ENCODE results near the gene WBP2. TPM values are rescaled to one million over a fixed set of nuclear protein-coding genes. Genes with fewer than 3 reads are reported as not detected.

The WBP2 gene
- total RNA-seq, 1 experiment from 2014 or later = 72.3 TPM

- peak in 1 of 2 experiments; percentile 36 for TF ChIP-seq CTCF (IDR thresholded peaks at IDR 0.05; ENCODE audit: insufficient read depth in 1 of 2, low read depth in 1 of 2, low read length in 1 of 2, severe bottlenecking in 1 of 2, unreplicated experiment in 1 of 2)
- H3K36me3 Mint-ChIP-seq (ENCODE audit: insufficient read depth, unreplicated experiment) = peaks cover 70% of the 10 kb centered on the region
- peak within 1 kb of the TSS; percentile 94 for H3K27ac Mint-ChIP-seq (ENCODE audit: unreplicated experiment)
- Histone ChIP-seq H3K36me3 (ENCODE audit: control insufficient read depth, insufficient read depth, low read length) (peaks cover 4% of the 10 kb centered on the region; the same call in 1 of the 2 replicates), H3K4me1 (peaks cover 21% of the 10 kb centered on the region), H3K9me3 (no peaks in the 10 kb centered on the region), H3K27me3 (replicated peaks; ENCODE audit: control insufficient read depth, insufficient read depth, low read length) (no peaks in the 10 kb centered on the region), H3K4me3 (ENCODE audit: low read depth, low read length) (peak within 1 kb of the TSS; percentile 88)
- no peaks in the 10 kb centered on the region for H3K9me3 Mint-ChIP-seq (ENCODE audit: unreplicated experiment)
- POLR2A ChIA-PET = interaction anchor here (0.5 to 1.4 kb wide), 6 partner anchors 8 to 117 kb away, joined by 3 to 9 read pairs (median 6); partner anchors contain the start of genes FBF1, MRPL38 and WBP2
- H3K4me1 Mint-ChIP-seq (ENCODE audit: low read depth, unreplicated experiment) = peaks cover 19% of the 10 kb centered on the region
- peak within 1 kb of the TSS; percentile 72 for H3K4me3 Mint-ChIP-seq (ENCODE audit: unreplicated experiment)
- intact Hi-C loops (cut with micrococcal nuclease; ENCODE audit: unreplicated experiment) = loop anchor here (5.0 kb wide), 1 partner anchor 114 kb away; the partner anchor contains the start of gene UNK
- H3K27me3 Mint-ChIP-seq (ENCODE audit: insufficient read depth, unreplicated experiment) = no peaks in the 10 kb centered on the region
- no TSS peak for BruUV-seq (replicated peaks)
- DNase-seq = peak; percentile 80 to 87
- CTCF ChIA-PET = interaction anchor here (0.5 to 1.9 kb wide), 14 partner anchors 8 to 1392 kb away, joined by 3 to 25 read pairs (median 4); partner anchors contain the start of genes MRPL38 and WBP2
These were observed 41.5 kb upstream of the WBP2 start, which contains the start of gene TRIM65 for GRCh38 chr17:75896415-75897159. Gene TRIM65 (minus strand): TSS chr17:75896951. CDS start chr17:75896937, 14 bp downstream.

GRCh38 chr17:75895370-75896155 is 40.4 kb upstream of the WBP2 start:
- no peaks in the 10 kb centered on the region for H3K27me3 Mint-ChIP-seq (ENCODE audit: insufficient read depth, unreplicated experiment)
- POLR2A ChIA-PET = interaction anchor here (0.5 to 1.4 kb wide), 4 partner anchors 9 to 363 kb away, joined by 3 to 8 read pairs (median 6); partner anchors contain the start of genes FBF1 and MRPL38
- intact Hi-C loops (cut with micrococcal nuclease; ENCODE audit: unreplicated experiment) = loop anchor here (5.0 kb wide), 1 partner anchor 113 kb away; the partner anchor contains the start of gene UNK
- BruUV-seq (replicated peaks) = TSS peak; percentile 26
- H3K4me1 Mint-ChIP-seq (ENCODE audit: low read depth, unreplicated experiment) = peaks cover 19% of the 10 kb centered on the region
- H3K27ac Mint-ChIP-seq (ENCODE audit: unreplicated experiment) = peak overlapping the region; percentile 94
- H3K9me3 Mint-ChIP-seq (ENCODE audit: unreplicated experiment) = no peaks in the 10 kb centered on the region
- no peaks in the 10 kb centered on the region for H3K27me3 ChIP-seq (replicated peaks; ENCODE audit: control insufficient read depth, insufficient read depth, low read length)
- H3K4me3 Mint-ChIP-seq (ENCODE audit: unreplicated experiment) = peak overlapping the region; percentile 72
- H3K36me3 ChIP-seq (ENCODE audit: control insufficient read depth, insufficient read depth, low read length) = peaks cover 3% of the 10 kb centered on the region; the same call in 1 of the 2 replicates
- H3K36me3 Mint-ChIP-seq (ENCODE audit: insufficient read depth, unreplicated experiment) = peaks cover 61% of the 10 kb centered on the region
- CTCF ChIA-PET = interaction anchor here (0.6 to 1.9 kb wide), 7 partner anchors 12 to 112 kb away, joined by 4 to 25 read pairs (median 5); partner anchors contain the start of genes TRIM47 and WBP2
- peaks cover 21% of the 10 kb centered on the region for H3K4me1 ChIP-seq
- peak in 1 of 2 experiments; percentile 52 for DNase-seq
- no peaks in the 10 kb centered on the region for H3K9me3 ChIP-seq
- peak in 1 of 2 experiments; percentile 22 for TF ChIP-seq CTCF (IDR thresholded peaks at IDR 0.05; ENCODE audit: insufficient read depth in 1 of 2, low read depth in 1 of 2, low read length in 1 of 2, severe bottlenecking in 1 of 2, unreplicated experiment in 1 of 2)
- H3K4me3 ChIP-seq (ENCODE audit: low read depth, low read length) = peak overlapping the region; percentile 88

Data from Caco-2 (cell line).